HG03342 (cell line): ENCODE results near the gene MLH1.
A peak's percentile ranks its signal among the peaks of the same experiment; 100 is the strongest.
"Not testable (repeated sequence)": the region's sequence is repeated elsewhere in the genome, so short reads cannot be mapped to it uniquely, and the experiment has no call there.

Experiments used
- ATAC-seq: cut with Tn5 transposase; IDR thresholded peaks from one replicate; pipeline ENCODE4 v1.9.1; 2021; ENCODE audit warnings: mild to moderate bottlenecking, moderate library complexity; ENCODE audit not compliant: unreplicated experiment

The MLH1 gene

DNA sequence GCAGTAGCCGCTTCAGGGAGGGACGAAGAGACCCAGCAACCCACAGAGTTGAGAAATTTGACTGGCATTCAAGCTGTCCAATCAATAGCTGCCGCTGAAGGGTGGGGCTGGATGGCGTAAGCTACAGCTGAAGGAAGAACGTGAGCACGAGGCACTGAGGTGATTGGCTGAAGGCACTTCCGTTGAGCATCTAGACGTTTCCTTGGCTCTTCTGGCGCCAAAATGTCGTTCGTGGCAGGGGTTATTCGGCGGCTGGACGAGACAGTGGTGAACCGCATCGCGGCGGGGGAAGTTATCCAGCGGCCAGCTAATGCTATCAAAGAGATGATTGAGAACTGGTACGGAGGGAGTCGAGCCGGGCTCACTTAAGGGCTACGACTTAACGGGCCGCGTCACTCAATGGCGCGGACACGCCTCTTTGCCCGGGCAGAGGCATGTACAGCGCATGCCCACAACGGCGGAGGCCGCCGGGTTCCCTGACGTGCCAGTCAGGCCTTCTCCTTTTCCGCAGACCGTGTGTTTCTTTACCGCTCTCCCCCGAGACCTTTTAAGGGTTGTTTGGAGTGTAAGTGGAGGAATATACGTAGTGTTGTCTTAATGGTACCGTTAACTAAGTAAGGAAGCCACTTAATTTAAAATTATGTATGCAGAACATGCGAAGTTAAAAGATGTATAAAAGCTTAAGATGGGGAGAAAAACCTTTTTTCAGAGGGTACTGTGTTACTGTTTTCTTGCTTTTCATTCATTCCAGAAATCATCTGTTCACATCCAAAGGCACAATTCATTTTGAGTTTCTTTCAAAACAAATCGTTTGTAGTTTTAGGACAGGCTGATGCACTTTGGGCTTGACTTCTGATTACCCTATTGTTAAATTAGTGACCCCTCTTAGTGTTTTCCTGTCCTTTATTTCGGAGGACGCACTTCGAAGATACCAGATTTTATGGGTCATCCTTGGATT, at the start of gene MLH1:
MLH1 (plus strand) TSS at position 193 of the 958 bp plus-strand sequence; CDS start at position 223, 30 bp downstream.
- ATAC-seq: peak; percentile 90

DNA sequence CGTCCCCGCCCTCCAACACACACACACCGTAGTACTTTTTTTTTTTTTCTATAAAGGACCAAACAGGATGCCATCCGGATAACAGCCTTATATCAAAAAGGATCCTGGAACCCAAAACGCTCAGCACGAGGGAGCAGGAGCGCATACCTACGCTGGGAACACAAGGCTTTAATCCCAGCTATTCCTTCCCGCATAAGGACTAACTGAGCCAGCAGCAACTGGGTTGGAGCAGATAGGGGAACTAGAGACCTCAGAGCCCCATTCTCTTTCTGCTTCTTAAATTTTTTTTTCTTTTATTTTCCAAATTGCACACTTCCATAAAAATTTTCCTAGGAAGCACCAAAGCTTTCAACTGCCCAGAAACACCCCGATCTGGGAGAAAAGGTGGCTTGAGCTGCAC, 49.7 kb upstream of the MLH1 start:
- no peak for ATAC-seq

DNA sequence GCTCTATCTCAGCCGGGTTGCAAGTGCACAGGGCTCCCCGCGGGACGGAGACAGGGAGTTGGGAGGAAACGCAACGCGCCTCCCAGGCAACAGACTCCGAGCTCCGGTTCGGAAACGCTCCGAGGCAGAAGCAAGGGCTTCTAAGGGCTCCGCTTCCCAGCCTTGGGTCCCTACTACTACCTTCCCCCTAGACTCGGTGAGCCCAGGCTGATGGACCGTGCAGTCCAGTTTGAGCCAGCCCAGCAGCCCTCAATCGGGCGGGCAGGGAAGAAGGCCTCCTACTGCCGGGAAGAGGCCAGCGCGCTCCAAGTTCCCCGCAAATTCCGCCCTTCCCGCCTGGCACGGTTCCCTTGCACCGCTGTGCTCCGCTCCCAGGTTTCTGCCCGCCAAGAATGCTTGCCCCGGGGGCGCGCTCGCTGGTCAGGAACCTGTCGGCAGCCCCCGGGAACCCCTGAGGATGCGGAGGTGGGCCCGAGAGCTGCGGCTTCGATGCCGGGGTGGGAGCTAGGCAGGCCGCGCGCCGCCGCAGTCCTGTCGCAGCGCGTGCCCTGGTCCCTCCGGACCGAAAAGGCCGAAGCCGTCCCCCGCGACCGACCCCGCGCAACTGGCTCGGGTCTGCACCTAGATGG, 49.2 kb upstream of the MLH1 start:
- ATAC-seq: peak; percentile 49

DNA sequence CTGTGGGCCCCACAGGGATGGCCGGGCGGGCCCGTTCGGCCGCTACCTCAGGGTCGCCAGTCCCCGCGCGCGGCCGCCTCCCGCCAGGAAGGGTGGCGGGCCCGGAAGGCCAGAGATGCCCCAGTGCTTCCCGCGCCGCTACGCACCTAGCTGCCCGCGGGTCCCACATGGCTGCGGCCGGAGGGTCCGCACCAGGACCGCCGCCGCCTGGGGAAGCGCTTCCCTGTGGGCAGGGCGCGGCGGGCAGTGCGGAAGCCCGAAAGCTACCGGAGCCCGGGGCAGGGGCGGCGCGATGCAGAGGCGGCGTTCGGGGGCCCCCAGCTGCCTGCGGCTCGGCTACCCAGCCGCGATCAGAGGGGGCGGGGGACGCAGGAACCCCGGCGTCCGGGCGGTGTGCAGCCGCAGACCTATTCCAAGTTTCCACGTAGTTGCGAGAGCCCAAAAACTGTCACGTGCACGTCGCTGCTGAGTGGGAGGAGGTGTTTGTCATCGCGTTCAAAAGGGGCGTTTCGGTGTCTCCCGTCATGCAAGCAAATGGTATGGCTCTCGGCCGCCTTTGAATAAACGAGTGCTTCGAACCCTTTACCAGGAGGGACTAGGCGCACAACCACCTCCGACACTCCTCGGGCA, 48.6 kb upstream of the MLH1 start, which contains the start of gene TRANK1:
TRANK1 (minus strand) TSS at position 414 of the 630 bp plus-strand sequence; CDS start at position 169, 245 bp downstream.
- ATAC-seq: peak; percentile 58

DNA sequence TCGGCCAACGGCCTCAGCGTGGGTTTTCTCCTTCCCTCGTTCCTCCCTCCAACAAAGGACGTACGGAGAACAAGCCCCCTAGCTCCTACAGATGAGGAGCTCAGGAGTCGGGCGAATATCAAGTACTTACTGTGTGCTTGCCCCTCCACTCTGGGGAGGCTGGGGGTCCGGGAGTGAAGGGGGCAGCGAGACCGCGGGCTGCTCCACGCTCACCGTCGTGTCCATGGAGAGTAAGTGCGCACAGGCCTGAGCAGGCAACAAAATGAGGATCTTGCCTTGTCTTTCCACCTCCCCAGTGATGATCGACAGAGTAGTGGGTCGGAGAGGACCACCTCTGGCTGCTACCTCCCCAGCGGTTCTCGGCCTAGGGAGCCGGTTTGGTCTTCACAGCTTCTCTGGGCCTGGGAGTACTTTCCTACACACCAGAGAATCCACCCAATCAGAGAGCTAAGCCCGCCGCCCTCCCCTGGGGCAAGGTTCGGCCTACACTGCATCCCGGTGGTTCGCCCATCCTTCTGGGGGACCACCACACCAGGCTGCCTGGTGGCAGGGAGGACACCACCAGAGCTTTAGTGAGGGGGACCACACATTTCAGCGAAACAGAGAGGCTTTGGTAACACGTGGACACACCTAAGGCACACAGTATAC, 47.9 kb upstream of the MLH1 start:
- no peak for ATAC-seq

DNA sequence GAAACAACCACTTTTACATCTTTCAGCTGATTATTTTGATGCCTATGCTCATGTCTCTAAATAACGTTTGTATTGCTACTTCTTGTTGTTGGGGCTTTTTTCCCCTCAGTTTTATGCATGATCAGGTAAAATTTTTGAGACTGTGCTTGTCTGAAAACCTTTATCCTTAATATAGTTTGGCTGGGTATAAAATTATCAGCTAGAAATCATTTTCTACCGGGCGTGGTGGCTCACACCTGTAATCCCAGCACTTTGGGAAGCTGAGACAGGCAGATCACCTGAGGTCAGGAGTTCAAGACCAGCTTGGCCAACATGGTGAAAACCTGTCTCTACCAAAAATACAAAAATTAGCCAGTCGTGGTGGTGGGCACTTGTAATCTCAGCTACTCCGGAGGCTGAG, 45.5 kb upstream of the MLH1 start:
- not testable (repeated sequence) for ATAC-seq

DNA sequence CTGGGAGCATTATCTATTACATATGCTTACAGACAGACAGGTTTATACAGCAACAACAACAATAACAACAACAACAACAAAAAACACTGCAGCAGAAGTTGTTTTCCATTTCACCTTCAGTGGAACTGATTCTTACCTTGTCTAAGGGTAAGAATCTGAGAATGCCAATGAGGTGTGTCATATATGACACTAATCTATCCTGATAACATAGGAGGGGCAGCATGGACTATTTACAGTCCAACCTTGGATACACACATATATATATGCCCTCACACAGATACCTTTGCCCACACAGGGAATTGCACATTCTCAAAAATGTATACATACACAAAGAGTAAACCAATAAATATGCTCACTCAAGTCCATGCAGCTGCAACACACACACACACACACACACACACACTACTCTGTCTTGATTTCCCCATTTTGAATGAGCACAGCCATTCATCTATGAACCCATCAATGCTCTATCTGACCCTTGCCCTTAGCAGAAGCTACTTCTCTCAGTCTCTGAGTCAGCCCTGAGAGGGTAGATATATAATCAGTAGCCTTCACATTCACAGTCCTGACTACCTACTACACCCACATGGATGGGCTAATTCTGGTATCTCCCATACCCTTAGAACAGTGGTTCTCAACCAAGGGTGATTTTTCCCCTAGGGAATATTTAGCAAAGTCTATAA, 38.7 kb upstream of the MLH1 start:
- ATAC-seq: no peak

DNA sequence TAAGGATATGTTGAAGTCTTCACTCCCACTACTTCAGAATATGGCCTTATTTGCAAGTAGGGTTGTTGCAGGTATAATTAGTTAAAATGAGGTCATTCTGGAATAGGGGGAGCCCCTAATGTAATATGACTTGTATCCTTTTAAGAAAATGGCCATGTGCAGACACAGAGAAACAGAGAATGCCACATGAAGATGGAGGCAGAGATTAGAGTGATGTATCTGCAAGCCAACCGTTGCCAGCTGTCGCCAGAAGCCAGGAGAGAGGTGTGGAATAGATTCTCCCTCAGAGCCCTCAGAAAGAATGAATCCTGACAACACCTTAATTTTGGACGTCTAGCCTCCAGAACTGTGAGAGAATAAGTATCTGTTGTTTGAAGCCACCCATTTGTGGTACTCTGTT, 37.2 kb upstream of the MLH1 start:
- no peak for ATAC-seq

DNA sequence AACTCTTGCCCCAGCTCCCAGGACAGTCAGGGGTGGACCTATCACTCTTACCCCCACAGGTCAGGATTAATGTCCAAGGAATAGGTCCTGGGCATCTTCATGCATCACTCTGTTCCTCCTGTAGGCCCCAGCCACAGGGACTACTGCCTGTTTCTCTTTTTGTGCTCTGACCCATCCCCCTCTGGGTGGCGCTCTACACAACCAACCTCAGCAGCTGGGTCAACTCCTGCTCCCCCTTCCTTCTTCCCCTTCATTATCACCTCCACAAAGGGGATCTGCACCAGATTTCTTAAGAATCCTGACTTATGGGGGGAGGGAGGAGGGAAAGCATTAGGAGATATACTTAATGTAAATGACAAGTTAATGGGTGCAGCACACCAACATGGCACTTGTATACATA, 36.3 kb upstream of the MLH1 start:
- no peak for ATAC-seq

DNA sequence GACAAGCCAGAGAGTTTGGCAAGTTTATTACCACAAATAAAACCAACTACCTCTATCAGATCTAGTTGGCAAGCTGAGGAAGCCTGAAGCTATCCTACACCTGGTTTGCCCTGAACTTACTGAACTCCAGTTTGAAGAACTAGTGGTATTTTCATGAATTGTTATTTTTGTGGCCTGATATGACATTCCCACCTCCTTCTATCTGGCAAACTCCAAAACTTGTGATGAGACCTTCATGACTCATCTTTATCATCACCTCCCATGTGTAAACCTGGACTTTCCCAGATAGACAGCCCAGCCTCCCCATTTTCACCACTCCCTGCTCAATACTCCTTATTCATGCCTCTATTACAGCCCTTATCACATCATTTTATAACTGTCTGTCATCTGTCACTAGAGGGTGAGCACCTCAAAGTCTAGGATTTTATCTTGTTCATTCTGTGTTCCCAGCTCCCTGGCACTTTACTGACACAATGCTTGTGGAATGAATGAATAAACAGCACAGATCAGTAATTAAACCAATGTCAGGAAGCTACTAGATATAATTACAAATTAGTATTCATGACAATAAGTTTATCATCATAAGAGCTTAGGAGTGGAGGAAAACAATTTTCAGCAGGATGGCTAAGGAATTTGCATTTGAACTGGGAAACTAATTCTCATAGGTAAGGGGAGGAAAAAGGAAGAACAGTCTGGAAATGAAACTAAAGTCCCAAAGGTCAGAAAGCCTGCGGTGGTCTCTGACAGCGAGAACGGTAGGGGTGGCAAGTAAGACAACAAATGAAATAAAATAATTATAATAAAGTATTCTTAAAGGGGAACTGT, 35.2 kb upstream of the MLH1 start:
- ATAC-seq: no peak

DNA sequence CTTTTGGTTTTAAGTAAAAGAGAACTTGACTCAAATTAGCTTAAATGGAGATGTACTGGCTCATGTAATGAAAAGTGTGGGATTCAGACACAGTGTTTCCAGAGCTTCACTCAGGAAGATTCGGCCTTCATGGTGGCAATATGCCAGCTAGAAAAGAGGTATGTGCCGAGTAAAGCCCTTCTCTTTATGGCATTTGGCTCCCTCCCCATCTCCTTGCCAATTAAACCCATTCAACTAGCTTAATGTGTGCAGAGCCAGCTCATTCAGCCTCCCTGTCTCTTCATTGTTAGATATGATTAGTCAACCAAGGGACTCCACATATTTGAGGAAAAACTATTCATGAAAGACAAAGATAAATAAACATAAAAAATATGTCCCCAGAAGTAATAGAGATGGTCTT, 33.5 kb upstream of the MLH1 start:
- ATAC-seq: no peak

DNA sequence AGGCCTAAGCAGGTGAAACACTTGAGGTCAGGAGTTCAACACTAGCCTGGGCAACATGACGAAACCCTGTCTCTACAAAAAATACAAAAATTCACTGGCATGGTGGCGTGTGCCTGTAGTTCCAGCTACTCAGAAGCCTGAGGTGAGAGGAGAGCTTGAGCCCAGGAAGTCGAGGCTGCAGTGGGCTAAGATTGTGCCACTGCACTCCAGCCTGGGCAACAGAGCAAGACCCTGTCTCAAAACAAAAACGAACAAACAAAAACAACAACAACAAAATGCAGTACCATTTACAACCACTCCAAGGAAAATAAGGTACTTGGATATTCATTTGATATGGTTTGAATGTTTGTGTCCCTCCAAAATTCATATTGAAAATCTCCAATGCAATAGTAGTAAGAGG, 32.8 kb upstream of the MLH1 start:
- no peak for ATAC-seq

DNA sequence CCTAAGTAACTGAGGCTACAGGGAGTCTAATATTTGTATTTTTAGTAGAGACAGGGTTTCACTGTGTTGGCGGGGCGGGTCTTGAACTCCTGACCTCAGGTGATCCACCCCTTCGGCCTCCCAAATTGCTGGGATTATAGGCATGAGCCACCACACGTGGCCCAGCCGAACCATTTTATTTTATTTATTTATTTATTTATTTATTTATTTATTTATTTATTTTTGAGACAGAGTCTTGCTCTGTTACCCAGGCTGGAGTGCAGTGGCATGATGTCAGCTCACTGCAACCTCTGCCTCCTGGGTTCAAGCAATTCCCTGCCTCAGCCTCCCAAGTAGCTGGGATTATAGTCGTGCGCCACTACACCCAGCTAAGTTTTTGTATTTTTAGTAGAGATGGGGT, 30.3 kb upstream of the MLH1 start:
- ATAC-seq: not testable (repeated sequence)

DNA sequence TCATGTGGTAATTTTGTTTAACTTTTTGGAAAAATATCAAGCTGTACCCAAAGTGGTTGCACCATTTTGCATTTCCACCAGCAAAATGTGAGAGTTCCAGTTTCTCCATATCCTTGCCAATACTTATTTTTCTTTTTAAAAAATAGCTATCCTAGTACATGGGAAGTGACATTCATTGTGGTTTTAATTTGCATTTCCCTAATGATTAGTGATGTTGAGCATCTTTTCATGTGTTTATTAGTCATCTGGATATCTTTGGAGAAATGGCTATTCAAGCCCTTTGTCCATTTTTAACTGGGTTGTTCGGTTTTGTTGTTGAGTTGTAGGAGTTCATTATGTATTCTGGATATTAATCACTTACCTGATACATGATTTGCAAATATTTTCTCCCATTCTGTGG, 29.0 kb upstream of the MLH1 start:
- no peak for ATAC-seq

DNA sequence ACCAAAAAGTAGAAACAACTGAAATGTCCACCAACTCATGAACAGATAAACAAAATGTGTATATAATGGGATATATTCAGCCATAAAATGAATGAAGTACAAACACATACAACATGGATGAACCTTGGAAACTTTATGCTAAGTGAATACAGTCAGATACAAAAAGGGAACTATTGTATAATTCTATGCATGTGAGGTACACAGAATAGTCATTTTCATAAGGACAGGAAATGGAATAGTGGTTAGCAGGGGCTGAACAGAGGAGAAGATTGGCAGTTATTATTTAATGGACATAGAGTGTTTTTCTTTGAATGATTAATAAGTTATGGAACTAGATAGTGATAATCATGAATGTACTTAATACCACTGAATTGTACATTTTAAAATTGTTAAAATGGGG, 28.5 kb upstream of the MLH1 start:
- ATAC-seq: no peak

DNA sequence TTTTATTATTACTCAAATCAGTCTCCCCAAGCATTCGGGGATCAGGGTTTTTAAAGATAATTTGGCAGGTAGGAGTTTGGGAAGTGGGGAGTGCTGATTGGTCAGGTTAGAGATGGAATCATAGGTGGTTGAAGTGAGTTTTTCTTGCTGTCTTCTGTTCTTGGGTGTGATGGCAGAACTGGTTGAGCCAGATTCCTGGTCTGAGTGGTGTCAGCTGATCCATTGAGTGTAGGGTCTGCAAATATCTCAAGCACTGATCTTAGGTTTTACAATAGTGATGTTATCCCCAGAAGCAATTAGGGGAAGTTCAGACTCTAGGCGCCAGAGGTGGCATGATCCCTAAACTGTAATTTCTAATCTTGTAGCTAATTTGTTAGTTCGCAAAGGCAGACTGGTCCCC, 27.9 kb upstream of the MLH1 start:
- ATAC-seq: no peak

DNA sequence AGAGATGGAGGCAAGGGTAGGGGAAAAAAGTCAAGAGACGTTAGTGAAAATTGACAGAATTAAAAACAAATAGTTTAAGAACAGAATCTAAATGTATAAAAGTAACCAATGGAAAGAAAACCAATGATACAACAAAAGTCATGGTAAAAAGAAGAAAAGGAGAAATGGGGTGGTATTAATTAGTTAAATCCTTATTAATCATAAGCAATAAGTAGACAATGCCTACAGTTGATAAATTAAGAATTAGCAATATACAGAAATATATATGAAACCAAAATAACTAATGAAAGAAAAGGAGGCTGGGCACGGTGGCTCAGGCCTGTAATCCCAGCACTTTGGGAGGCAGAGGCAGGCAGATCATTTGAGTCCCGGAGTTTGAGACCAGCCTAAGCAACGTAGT, 24.2 kb upstream of the MLH1 start:
- ATAC-seq: no peak

DNA sequence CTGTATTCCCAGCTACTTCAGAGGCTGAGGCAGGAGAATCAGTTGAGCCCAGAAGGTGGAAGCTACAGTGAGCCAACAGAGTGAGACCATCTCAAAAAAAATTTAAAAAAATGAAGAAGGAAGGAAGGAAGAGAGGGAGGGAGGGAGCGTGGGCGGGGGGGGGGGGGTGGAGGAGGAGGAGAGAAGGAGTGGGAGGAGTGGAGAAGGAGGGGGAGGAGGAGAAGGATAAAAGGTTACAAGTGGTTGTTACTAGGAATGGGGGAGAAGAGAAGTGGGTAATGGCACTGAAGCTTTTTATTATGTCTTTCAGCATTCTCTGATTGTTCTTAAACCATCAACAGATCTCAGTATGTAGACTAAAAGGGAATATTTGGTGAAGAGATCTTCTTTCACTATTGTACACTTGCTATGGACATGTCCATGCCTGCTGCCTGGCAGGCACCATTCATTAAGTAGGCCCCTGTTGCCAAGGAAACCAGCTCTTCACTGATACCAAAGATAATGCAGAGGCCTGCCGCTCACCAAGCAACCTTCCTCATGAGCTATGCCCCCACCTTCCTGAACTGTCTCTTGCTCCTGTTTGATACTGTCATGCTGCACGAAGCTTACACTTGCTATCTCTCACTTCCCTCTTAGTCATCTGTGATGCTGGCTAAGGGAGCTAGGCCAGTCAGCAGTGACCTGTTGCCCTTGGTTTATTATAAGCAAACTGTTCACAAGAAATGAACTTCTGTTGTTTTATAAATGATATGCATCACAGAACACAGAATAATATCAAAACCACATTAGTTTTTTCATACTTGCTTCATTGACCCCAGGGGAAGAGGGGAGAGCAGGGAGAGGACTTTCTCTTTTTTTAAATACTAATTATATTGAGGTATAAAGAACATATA, 23.5 kb upstream of the MLH1 start:
- peak; percentile 99 for ATAC-seq

DNA sequence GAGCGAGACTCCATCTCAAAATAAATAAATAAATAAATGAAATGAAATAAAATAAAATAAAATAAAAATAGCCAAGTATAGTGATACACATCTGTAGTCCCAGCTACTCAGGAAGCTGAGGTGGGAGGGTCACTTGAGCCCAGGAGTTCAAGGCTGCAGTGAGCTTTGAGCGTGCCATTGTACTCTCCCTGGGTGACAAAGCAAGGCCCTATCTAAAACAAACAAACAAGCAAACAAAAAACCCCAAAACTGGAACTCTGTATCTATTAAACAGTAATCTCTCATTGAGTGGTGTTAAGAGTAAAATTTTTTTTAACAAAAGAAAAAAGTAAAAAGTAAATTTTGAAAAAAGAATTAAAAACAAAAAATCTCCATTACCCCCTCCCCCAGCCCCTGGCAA, 21.2 kb upstream of the MLH1 start:
- ATAC-seq: no peak
